Lower leg skin (tissue), 3 donors: Measurements from ENCODE around the gene ZNF530.

Experiments
- CTCF ChIP-seq, 3 donors: fragments of 450-650 bp; IDR thresholded peaks; one replicate each; pipeline ENCODE4 v1.5.1; 2016; ENCODE audit warnings: antibody characterized with exemption in 3 of 3, mild to moderate bottlenecking in 3 of 3, moderate library complexity in 2 of 3
- POLR2A ChIP-seq, 2 donors: fragments of 450-650 bp; IDR thresholded peaks; one replicate each; pipeline ENCODE4 v1.6.1; 2016 to 2017; ENCODE audit warnings: antibody characterized with exemption in 2 of 2, mild to moderate bottlenecking in 1 of 2, moderate library complexity in 1 of 2

GRCh38 chr19:57606931-57607330 lies 7.2 kb downstream of the ZNF530 start:
- TF ChIP-seq CTCF (IDR thresholded peaks at IDR 0.05): no peak
- no peak for TF ChIP-seq POLR2A (IDR thresholded peaks at IDR 0.05)
